OCI-LY7 (cell line): ENCODE results near the gene RPRD2. TPM values are rescaled to one million over a fixed set of nuclear protein-coding genes. Genes with fewer than 3 reads are reported as not detected.

Source experiments
- BruUV-seq: library from RNA; stranded (reverse); fragments of 400-500 nt; replicated peaks from 2 replicates; lab custom pipeline; 2021; lab: Mats Ljungman, UMichigan
- CTCF ChIA-PET: fragments of 300-600 bp; sonication (Branson Sonifier 250); formaldehyde crosslinking; loops from one replicate; lab custom pipeline; 2022; ENCODE audit warnings: antibody characterized with exemption; ENCODE audit not compliant: unreplicated experiment; lab: Charles Lee
- POLR2A ChIA-PET: fragments of 300-600 bp; sonication (Branson Sonifier 250); formaldehyde crosslinking; loops from one replicate; lab custom pipeline; 2022; ENCODE audit warnings: antibody characterized with exemption; lab: Charles Lee
- DNase-seq: peaks from one replicate; pipeline ENCODE4 v3.0.0-alpha.2; 2015; ENCODE audit warnings: low spot score
- H2AFZ ChIP-seq: fragments of 200-600 bp; sonication (generic), shearing (Covaris generic); 2 replicates; pipeline ENCODE4 v1.6.1; 2014; ENCODE audit warnings: mild to moderate bottlenecking, antibody characterized with exemption, low read length, moderate library complexity
- H3K27ac ChIP-seq: fragments of 200-600 bp; sonication (generic); 2 replicates; pipeline ENCODE4 v1.5.1; 2014; ENCODE audit warnings: mixed run types, low read depth, mild to moderate bottlenecking, moderate library complexity, low read length, inconsistent platforms; ENCODE audit not compliant: poor library complexity, severe bottlenecking
- H3K36me3 ChIP-seq: fragments of 200-600 bp; sonication (generic); 2 replicates; pipeline ENCODE4 v1.6.1; 2014; ENCODE audit warnings: mild to moderate bottlenecking, antibody characterized with exemption, low read length, moderate library complexity, mixed read lengths; ENCODE audit not compliant: insufficient read depth
- H3K4me1 ChIP-seq: fragments of 200-600 bp; sonication (generic); 2 replicates; pipeline ENCODE4 v1.5.1; 2014; ENCODE audit warnings: mild to moderate bottlenecking, low read length; ENCODE audit not compliant: insufficient read depth, poor library complexity, severe bottlenecking
- H3K4me2 ChIP-seq: fragments of 200-600 bp; sonication (generic); 2 replicates; pipeline ENCODE4 v1.6.1; 2014; ENCODE audit warnings: mild to moderate bottlenecking, low read length
- H3K4me3 ChIP-seq: fragments of 200-600 bp; sonication (generic); 2 replicates; pipeline ENCODE4 v1.5.1; 2014; ENCODE audit warnings: mild to moderate bottlenecking, low read depth, low read length; ENCODE audit not compliant: poor library complexity, severe bottlenecking
- H3K79me2 ChIP-seq: fragments of 200-600 bp; sonication (generic); 2 replicates; pipeline ENCODE4 v1.6.1; 2016; ENCODE audit warnings: low read depth, mild to moderate bottlenecking, low read length, moderate library complexity, mixed read lengths; ENCODE audit not compliant: insufficient read depth
- H3K9me2 ChIP-seq: fragments of 200-600 bp; sonication (generic); 2 replicates; pipeline ENCODE4 v1.6.1; 2016; ENCODE audit warnings: mild to moderate bottlenecking, low read length, mixed read lengths; ENCODE audit not compliant: insufficient read depth
- H3K9me3 ChIP-seq: fragments of 200-600 bp; sonication (generic); 2 replicates; pipeline ENCODE4 v1.6.1; 2014; ENCODE audit warnings: mild to moderate bottlenecking, mixed run types, low read length, mixed read lengths
- H4K20me1 ChIP-seq: fragments of 200-600 bp; sonication (generic); 2 replicates; pipeline ENCODE4 v1.6.1; 2014; ENCODE audit warnings: mild to moderate bottlenecking, antibody characterized with exemption, low read length, moderate library complexity, mixed read lengths; ENCODE audit not compliant: insufficient read depth
- EZH2phosphoT487 ChIP-seq: fragments of 200-600 bp; sonication (generic); IDR thresholded peaks from 2 replicates; pipeline ENCODE4 v1.6.1; 2018; ENCODE audit warnings: low read depth, borderline replicate concordance, mild to moderate bottlenecking, mixed run types, antibody characterized with exemption, low read length, moderate library complexity, mixed read lengths
- intact Hi-C: fragments of 100-400 bp; cut with micrococcal nuclease; formaldehyde crosslinking; loops from one replicate; pipeline ENCODE4 v1.10.0; 2022; ENCODE audit not compliant: unreplicated experiment
- microRNA-seq: library from miRNA; unstranded; fragments of <30 nt; microRNA quantifications from one replicate; pipeline ENCODE4 v1.2.0, GENCODE V29; 2022; ENCODE audit warnings: borderline replicate concordance
- total RNA-seq, 2 experiments: library from RNA; depleted of rRNA in 1 of 2; stranded (reverse); fragments of >200 nt in 1 of 2; shearing (Covaris generic) in 1 of 2; gene quantifications; 2 replicates each; pipeline ENCODE4 v1.2.3, GENCODE V29; 2014 to 2022
- TF ChIP-seq, protein P1 (sequence below): fragments of 200-600 bp; sonication (generic); conservative IDR thresholded peaks from 2 replicates; pipeline ENCODE4 v1.5.1; 2014; ENCODE audit warnings: mild to moderate bottlenecking, antibody characterized with exemption, low read length, moderate library complexity, mixed read lengths

The RPRD2 gene
- total RNA-seq, 2 experiments from 2014 or later: 17.0 to 39.7 TPM

DNA sequence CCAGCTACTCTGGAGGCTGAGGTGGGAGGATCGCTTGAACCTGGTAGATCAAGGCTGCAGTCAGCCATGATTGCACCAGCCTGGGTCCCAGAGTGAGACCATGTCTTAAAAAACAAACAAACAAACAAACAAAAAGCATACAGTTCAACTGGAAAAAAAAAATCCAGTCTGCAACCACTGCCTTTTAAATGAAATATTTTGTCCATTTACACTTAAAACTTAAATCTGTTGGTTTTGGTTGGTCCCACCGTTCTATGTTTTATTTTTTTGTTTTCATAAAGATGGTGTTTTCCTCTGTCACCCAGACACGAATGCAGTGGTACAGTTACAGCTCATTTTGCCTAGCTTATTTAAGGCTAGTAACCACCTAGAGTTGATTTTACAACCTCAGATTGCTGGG, 161.4 kb downstream of the RPRD2 start:
- Histone ChIP-seq H3K79me2 (no peaks in the 10 kb centered on the region), H3K27ac (no peak overlapping the region), H2AFZ (peak overlapping the region; percentile 27; the same call in 1 of the 2 replicates), H3K9me2 (no peaks in the 10 kb centered on the region), H4K20me1 (no peaks in the 10 kb centered on the region), H3K4me1 (peaks cover 8% of the 10 kb centered on the region), H3K9me3 (no peaks in the 10 kb centered on the region), H3K4me3 (no peak overlapping the region), H3K4me2 (no peak overlapping the region), H3K36me3 (no peaks in the 10 kb centered on the region)
- no TSS peak for BruUV-seq
- no peak for DNase-seq
- ChIA-PET CTCF (interaction anchor here (1.0 kb wide), 1 partner anchor 10 kb away, joined by 4 read pairs; the partner anchor contains the start of gene FALEC), POLR2A (no interaction called here)
- no peak for TF ChIP-seq EZH2phosphoT487
- TF ChIP-seq, protein P1, sequence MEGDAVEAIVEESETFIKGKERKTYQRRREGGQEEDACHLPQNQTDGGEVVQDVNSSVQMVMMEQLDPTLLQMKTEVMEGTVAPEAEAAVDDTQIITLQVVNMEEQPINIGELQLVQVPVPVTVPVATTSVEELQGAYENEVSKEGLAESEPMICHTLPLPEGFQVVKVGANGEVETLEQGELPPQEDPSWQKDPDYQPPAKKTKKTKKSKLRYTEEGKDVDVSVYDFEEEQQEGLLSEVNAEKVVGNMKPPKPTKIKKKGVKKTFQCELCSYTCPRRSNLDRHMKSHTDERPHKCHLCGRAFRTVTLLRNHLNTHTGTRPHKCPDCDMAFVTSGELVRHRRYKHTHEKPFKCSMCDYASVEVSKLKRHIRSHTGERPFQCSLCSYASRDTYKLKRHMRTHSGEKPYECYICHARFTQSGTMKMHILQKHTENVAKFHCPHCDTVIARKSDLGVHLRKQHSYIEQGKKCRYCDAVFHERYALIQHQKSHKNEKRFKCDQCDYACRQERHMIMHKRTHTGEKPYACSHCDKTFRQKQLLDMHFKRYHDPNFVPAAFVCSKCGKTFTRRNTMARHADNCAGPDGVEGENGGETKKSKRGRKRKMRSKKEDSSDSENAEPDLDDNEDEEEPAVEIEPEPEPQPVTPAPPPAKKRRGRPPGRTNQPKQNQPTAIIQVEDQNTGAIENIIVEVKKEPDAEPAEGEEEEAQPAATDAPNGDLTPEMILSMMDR: no peak
- intact Hi-C loops: loop anchor here (2.0 to 10.0 kb wide), 2 partner anchors 61 to 271 kb away; partner anchors contain the start of gene CA14

Small RNA genes lying within 50 kb of the gene (microRNA-seq; reads per million reads assigned to microRNA genes)
- gene MIR6878: not detected

Other genes with a start within 250 kb of the RPRD2 start
- gene PLEKHO1, start 214.2 kb upstream of the RPRD2 start, total RNA-seq (2014; rRNA removed; shearing (Covaris generic)): 122 and 127 TPM in 2 replicates
- gene PLEKHO1, start 214.2 kb upstream of the RPRD2 start, total RNA-seq (2022): 75.5 and 82.4 TPM in 2 replicates
- gene ANP32E, start 128.0 kb upstream of the RPRD2 start, total RNA-seq (2014; rRNA removed; shearing (Covaris generic)): 52.8 and 73.5 TPM in 2 replicates
- 152 and 170 TPM in 2 replicates for gene ANP32E, start 128.0 kb upstream of the RPRD2 start, total RNA-seq (2022)
- gene CA14, start 106.4 kb upstream of the RPRD2 start, total RNA-seq (2014; rRNA removed; shearing (Covaris generic)): not detected in 2 replicates
- gene CA14, start 106.4 kb upstream of the RPRD2 start, total RNA-seq (2022): not detected in 2 replicates
- 83.3 and 113 TPM in 2 replicates for gene APH1A, start 95.1 kb upstream of the RPRD2 start, total RNA-seq (2014; rRNA removed; shearing (Covaris generic))
- gene APH1A, start 95.1 kb upstream of the RPRD2 start, total RNA-seq (2022): 122 and 124 TPM in 2 replicates
- 0.44 TPM in 1 of 2 replicates, not detected in the other for gene C1orf54, start 91.4 kb upstream of the RPRD2 start, total RNA-seq (2014; rRNA removed; shearing (Covaris generic))
- gene C1orf54, start 91.4 kb upstream of the RPRD2 start, total RNA-seq (2022): 0.61 and 1.5 TPM in 2 replicates
- gene CIART, start 81.6 kb upstream of the RPRD2 start, total RNA-seq (2014; rRNA removed; shearing (Covaris generic)): not detected in 2 replicates
- gene CIART, start 81.6 kb upstream of the RPRD2 start, total RNA-seq (2022): 0.63 and 0.68 TPM in 2 replicates
- gene MRPS21, start 70.3 kb upstream of the RPRD2 start, total RNA-seq (2014; rRNA removed; shearing (Covaris generic)): 64.8 and 80.0 TPM in 2 replicates
- 74.2 and 75.5 TPM in 2 replicates for gene MRPS21, start 70.3 kb upstream of the RPRD2 start, total RNA-seq (2022)
- 46.6 and 49.2 TPM in 2 replicates for gene PRPF3, start 42.6 kb upstream of the RPRD2 start, total RNA-seq (2014; rRNA removed; shearing (Covaris generic))
- gene PRPF3, start 42.6 kb upstream of the RPRD2 start, total RNA-seq (2022): 77.7 and 77.8 TPM in 2 replicates
- 29.4 and 42.0 TPM in 2 replicates for gene TARS2, start 123.3 kb downstream of the RPRD2 start, total RNA-seq (2014; rRNA removed; shearing (Covaris generic))
- gene TARS2, start 123.3 kb downstream of the RPRD2 start, total RNA-seq (2022): 55.3 and 62.5 TPM in 2 replicates
- gene ECM1, start 144.0 kb downstream of the RPRD2 start, total RNA-seq (2014; rRNA removed; shearing (Covaris generic)): 0.70 and 2.0 TPM in 2 replicates
- 2.7 and 3.8 TPM in 2 replicates for gene ECM1, start 144.0 kb downstream of the RPRD2 start, total RNA-seq (2022)
- 0.47 and 2.8 TPM in 2 replicates for gene FALEC, start 151.6 kb downstream of the RPRD2 start, total RNA-seq (2014; rRNA removed; shearing (Covaris generic))
- gene FALEC, start 151.6 kb downstream of the RPRD2 start, total RNA-seq (2022): 1.9 and 2.7 TPM in 2 replicates
- not detected in 2 replicates for gene ADAMTSL4, start 185.3 kb downstream of the RPRD2 start, total RNA-seq (2014; rRNA removed; shearing (Covaris generic))
- 0.24 TPM in 1 of 2 replicates, not detected in the other for gene ADAMTSL4, start 185.3 kb downstream of the RPRD2 start, total RNA-seq (2022)
- 102 and 125 TPM in 2 replicates for gene MCL1, start 215.5 kb downstream of the RPRD2 start, total RNA-seq (2014; rRNA removed; shearing (Covaris generic))
- gene MCL1, start 215.5 kb downstream of the RPRD2 start, total RNA-seq (2022): 144 and 157 TPM in 2 replicates